ENCODE results near the gene TMTC2.

Gene TMTC2

GRCh38 chr12:82682326-82682725 is 4.4 kb upstream of the TMTC2 start:
- no peak for DNase-seq (ENCODE audit: low read depth, low spot score)

- DNase-seq (ENCODE audit: low read depth, low spot score): no peak
These were observed 3.9 kb upstream of the TMTC2 start for GRCh38 chr12:82682851-82683261.

- peak; percentile 97 for DNase-seq (ENCODE audit: low read depth, low spot score)
These were observed 927 bp upstream of the TMTC2 start for GRCh38 chr12:82685790-82686167.

- peak; percentile 63 for DNase-seq (ENCODE audit: low read depth, low spot score)
These were observed 610 bp downstream of the TMTC2 start for GRCh38 chr12:82687021-82688011.

GRCh38 chr12:82688035-82688501 is 1.4 kb downstream of the TMTC2 start:
- peak; percentile 28 for DNase-seq (ENCODE audit: low read depth, low spot score)

- DNase-seq (ENCODE audit: low read depth, low spot score): no peak
These were observed 1.9 kb downstream of the TMTC2 start for GRCh38 chr12:82688596-82688995.

- no peak for DNase-seq (ENCODE audit: low read depth, low spot score)
These were observed 3.3 kb downstream of the TMTC2 start for GRCh38 chr12:82690006-82690405.

GRCh38 chr12:82691513-82691912 is 4.8 kb downstream of the TMTC2 start:
- no peak for DNase-seq (ENCODE audit: low read depth, low spot score)

- DNase-seq (ENCODE audit: low read depth, low spot score): no peak
These were observed 7.6 kb downstream of the TMTC2 start for GRCh38 chr12:82694276-82694675.

- DNase-seq (ENCODE audit: low read depth, low spot score): no peak
These were observed 8.3 kb downstream of the TMTC2 start for GRCh38 chr12:82694970-82695369.

- DNase-seq (ENCODE audit: low read depth, low spot score): no peak
These were observed 8.8 kb downstream of the TMTC2 start for GRCh38 chr12:82695531-82695930.

GRCh38 chr12:82696543-82696942 is 9.8 kb downstream of the TMTC2 start:
- no peak for DNase-seq (ENCODE audit: low read depth, low spot score)

- DNase-seq (ENCODE audit: low read depth, low spot score): peak; percentile 32
These were observed 12.2 kb downstream of the TMTC2 start for GRCh38 chr12:82698708-82699564.

GRCh38 chr12:82705774-82706173 is 19.1 kb downstream of the TMTC2 start:
- no peak for DNase-seq (ENCODE audit: low read depth, low spot score)

GRCh38 chr12:82708061-82708879 is 21.6 kb downstream of the TMTC2 start:
- DNase-seq (ENCODE audit: low read depth, low spot score): no peak

GRCh38 chr12:82709794-82710355 is 23.2 kb downstream of the TMTC2 start:
- DNase-seq (ENCODE audit: low read depth, low spot score): no peak

- DNase-seq (ENCODE audit: low read depth, low spot score): no peak
These were observed 24.0 kb downstream of the TMTC2 start for GRCh38 chr12:82710741-82711140.

- no peak for DNase-seq (ENCODE audit: low read depth, low spot score)
These were observed 27.7 kb downstream of the TMTC2 start for GRCh38 chr12:82714427-82714826.

- DNase-seq (ENCODE audit: low read depth, low spot score): no peak
These were observed 35.0 kb downstream of the TMTC2 start for GRCh38 chr12:82721726-82722125.

GRCh38 chr12:82723093-82723492 is 36.4 kb downstream of the TMTC2 start:
- DNase-seq (ENCODE audit: low read depth, low spot score): no peak

- DNase-seq (ENCODE audit: low read depth, low spot score): no peak
These were observed 37.2 kb downstream of the TMTC2 start for GRCh38 chr12:82723891-82724290.
